Naive thymus-derived CD4-positive, alpha-beta T cell (primary cell): ENCODE measurements around the gene MICAL3. TPM values are rescaled to one million over a fixed set of nuclear protein-coding genes. Genes with fewer than 3 reads are reported as not detected.
A peak's percentile ranks its signal among the peaks of the same experiment; 100 is the strongest.

ENCODE experiments used
- ATAC-seq: fragments of 150-1000 bp; cut with Tn5 transposase; 2 replicates; pipeline ENCODE4 v1.10.0; 2021; ENCODE audit warnings: mild to moderate bottlenecking, moderate library complexity
- CTCF ChIA-PET: fragments of 350-600 bp; sonication (Branson Sonifier 250); formaldehyde crosslinking; loops from one replicate; lab custom pipeline; 2021; ENCODE audit warnings: antibody characterized with exemption; lab: Charles Lee
- POLR2A ChIA-PET: fragments of 350-600 bp; sonication (Branson Sonifier 250); formaldehyde crosslinking; loops from one replicate; lab custom pipeline; 2021; ENCODE audit warnings: antibody characterized with exemption, inconsistent platforms; lab: Charles Lee
- DNase-seq, 9 donors: peaks; one replicate each; pipeline versions ENCODE4 v3.0.0 to v3.0.0-alpha.2; 2020 to 2022; ENCODE audit warnings: mixed read lengths in 1 of 9
- H3K27ac ChIP-seq: one replicate; pipeline ENCODE4 v1.7.0; 2013; ENCODE audit warnings: mild to moderate bottlenecking, low read depth, low read length, moderate library complexity
- H3K27me3 ChIP-seq, 2 donors: one replicate each; pipeline ENCODE4 v1.7.0; 2013; ENCODE audit warnings: low read length in 2 of 2, mild to moderate bottlenecking in 2 of 2, moderate library complexity in 2 of 2; ENCODE audit not compliant: control insufficient read depth in 2 of 2, insufficient read depth in 2 of 2
- H3K36me3 ChIP-seq, 3 experiments: 1 replicate in 2 of 3; 2 replicates in 1 of 3; pipeline ENCODE4 v1.7.0; 2013; ENCODE audit warnings: low read length in 3 of 3, mild to moderate bottlenecking in 3 of 3, moderate library complexity in 1 of 3; ENCODE audit not compliant: insufficient read depth in 3 of 3, control insufficient read depth in 2 of 3
- H3K4me1 ChIP-seq, 2 donors: one replicate each; pipeline ENCODE4 v1.7.0; 2013; ENCODE audit warnings: low read length in 2 of 2, mild to moderate bottlenecking in 2 of 2, moderate library complexity in 1 of 2; ENCODE audit not compliant: control insufficient read depth in 2 of 2, insufficient read depth in 2 of 2
- H3K4me3 ChIP-seq: 2 replicates; pipeline ENCODE4 v1.7.0; 2013; ENCODE audit warnings: mild to moderate bottlenecking, low read length
- H3K9me3 ChIP-seq, 3 experiments: 1 replicate in 2 of 3; 2 replicates in 1 of 3; pipeline ENCODE4 v1.7.0; 2013; ENCODE audit warnings: low read length in 3 of 3; ENCODE audit not compliant: control insufficient read depth in 2 of 3
- H3K27ac Mint-ChIP-seq, 9 donors: one replicate each; pipeline ENCODE4 v1.8.0; 2020 to 2022; ENCODE audit warnings: mixed read lengths in 9 of 9, mild to moderate bottlenecking in 8 of 9, moderate library complexity in 5 of 9, inconsistent platforms in 2 of 9
- H3K27me3 Mint-ChIP-seq, 5 donors: one replicate each; pipeline ENCODE4 v1.8.0; 2021 to 2022; ENCODE audit warnings: mixed read lengths in 5 of 5, mild to moderate bottlenecking in 1 of 5
- H3K36me3 Mint-ChIP-seq, 5 donors: one replicate each; pipeline ENCODE4 v1.8.0; 2020 to 2022; ENCODE audit warnings: mixed read lengths in 5 of 5, mild to moderate bottlenecking in 3 of 5, inconsistent platforms in 1 of 5
- H3K4me1 Mint-ChIP-seq, 7 donors: one replicate each; pipeline ENCODE4 v1.8.0; 2020 to 2022; ENCODE audit warnings: mixed read lengths in 7 of 7, mild to moderate bottlenecking in 3 of 7, inconsistent platforms in 1 of 7
- H3K4me3 Mint-ChIP-seq, 10 donors: one replicate each; pipeline ENCODE4 v1.8.0; 2020 to 2022; ENCODE audit warnings: mild to moderate bottlenecking in 10 of 10, mixed read lengths in 10 of 10, moderate library complexity in 6 of 10, inconsistent platforms in 2 of 10
- H3K9me3 Mint-ChIP-seq, 11 donors: one replicate each; pipeline ENCODE4 v1.8.0; 2020 to 2022; ENCODE audit warnings: mixed read lengths in 11 of 11, mild to moderate bottlenecking in 4 of 11, inconsistent platforms in 1 of 11, moderate library complexity in 1 of 11
- intact Hi-C, 2 donors: fragments of 100-400 bp; cut with micrococcal nuclease; formaldehyde crosslinking; loops; one replicate each; pipeline ENCODE4 v1.15.1; 2023
- polyA plus RNA-seq, 2 donors: library from polyadenylated mRNA; unstranded; fragments of 300-500 nt; fragmentation: Illumina TruSeq; gene quantifications; one replicate each; pipeline ENCODE4 v1.2.3, GENCODE V29; 2021
- total RNA-seq, 6 experiments: library from RNA in 5 of 6; stranded (reverse) in 5 of 6; gene quantifications; 1 replicate in 5 of 6; 2 replicates in 1 of 6; pipeline ENCODE4 v1.2.3 and lab custom pipeline; 2021 to 2026

MICAL3 gene
- total and polyA plus RNA-seq, 7 experiments from 2014 or later = 0.28 to 43.9 (median 11.4) TPM

DNA sequence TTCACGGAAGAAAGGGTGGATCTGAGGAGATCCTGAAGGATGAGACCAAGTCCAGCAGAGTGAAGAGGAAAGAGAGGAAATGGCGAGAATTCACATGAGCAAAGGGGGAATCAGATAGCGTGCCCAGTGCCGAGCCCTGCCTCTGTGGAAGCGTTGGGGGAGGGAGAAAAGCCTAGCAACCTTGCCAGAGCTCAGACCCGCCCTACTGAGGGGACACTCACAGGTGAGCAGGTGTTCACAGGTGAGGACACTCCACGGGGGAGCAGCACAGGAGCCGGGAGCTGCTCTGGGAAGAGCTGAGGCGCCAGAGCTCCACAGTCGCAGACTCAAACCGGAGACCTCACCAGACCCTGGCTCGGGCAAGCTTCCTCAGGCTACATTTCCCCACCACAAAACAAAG is 56.2 kb downstream of the MICAL3 start:
- ChIA-PET POLR2A (no interaction called here), CTCF (no interaction called here)
- Histone ChIP-seq H3K9me3 (no peaks in the 10 kb centered on the region), H3K4me3 (no peak overlapping the region), H3K27ac (no peak overlapping the region), H3K36me3 (no peaks in the 10 kb centered on the region), H3K27me3 (no peaks in the 10 kb centered on the region), H3K4me1 (no peaks in the 10 kb centered on the region)
- Mint-ChIP-seq H3K36me3 (peaks cover 0 to 11% (median 0%) of the 10 kb centered on the region in 5 donors), H3K27ac (no peak overlapping the region), H3K9me3 (peaks cover 0 to 2% (median 0%) of the 10 kb centered on the region in 11 donors), H3K4me3 (no peak overlapping the region), H3K4me1 (peaks cover 0 to 12% (median 9%) of the 10 kb centered on the region in 7 donors), H3K27me3 (no peaks in the 10 kb centered on the region)
- ATAC-seq (no peak), DNase-seq (no peak)
- intact Hi-C loops = no loop called here

DNA sequence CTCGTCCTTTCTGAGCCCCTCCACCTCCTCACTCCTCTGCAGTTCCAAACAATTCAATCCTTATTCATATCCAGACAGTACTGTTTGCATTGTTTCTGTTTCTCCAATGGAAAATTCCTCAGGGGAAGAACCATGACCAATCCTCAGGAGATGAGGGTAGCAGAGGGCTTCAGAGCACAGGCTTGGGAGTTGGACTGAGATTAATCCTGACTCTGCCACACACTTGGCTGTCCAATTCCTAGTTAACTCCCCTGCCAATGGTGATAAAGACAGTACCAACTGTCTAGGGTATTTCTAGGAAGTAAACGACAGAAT is 58.0 kb downstream of the MICAL3 start:
- POLR2A ChIA-PET = no interaction called here

GRCh38 chr22:17965538-17966402 is 58.6 kb downstream of the MICAL3 start:
- H3K27ac Mint-ChIP-seq = peak overlapping the region in 1 of 9 donors; percentile 18
- CTCF ChIA-PET = no interaction called here
- Histone ChIP-seq H3K4me1 (no peaks in the 10 kb centered on the region), H3K27ac (no peak overlapping the region), H3K27me3 (no peaks in the 10 kb centered on the region), H3K4me3 (no peak overlapping the region), H3K36me3 (no peaks in the 10 kb centered on the region), H3K9me3 (no peaks in the 10 kb centered on the region)
- peaks cover 0 to 13% (median 0%) of the 10 kb centered on the region in 5 donors for H3K36me3 Mint-ChIP-seq
- POLR2A ChIA-PET = no interaction called here
- intact Hi-C loops = no loop called here
- H3K27me3 Mint-ChIP-seq = no peaks in the 10 kb centered on the region
- DNase-seq (no peak), ATAC-seq (no peak)
- H3K4me3 Mint-ChIP-seq = no peak overlapping the region
- peaks cover 0 to 2% (median 0%) of the 10 kb centered on the region in 11 donors for H3K9me3 Mint-ChIP-seq
- peaks cover 0 to 15% (median 9%) of the 10 kb centered on the region in 7 donors for H3K4me1 Mint-ChIP-seq

More for the DNA sequence above, 58.0 kb downstream of the MICAL3 start:
- Mint-ChIP-seq H3K36me3 (peaks cover 0 to 13% (median 0%) of the 10 kb centered on the region in 5 donors), H3K4me3 (no peak overlapping the region), H3K27me3 (no peaks in the 10 kb centered on the region), H3K4me1 (peaks cover 0 to 15% (median 10%) of the 10 kb centered on the region in 7 donors), H3K27ac (peak overlapping the region in 1 of 9 donors; percentile 18), H3K9me3 (peaks cover 0 to 2% (median 0%) of the 10 kb centered on the region in 11 donors)
- intact Hi-C loops = no loop called here
- Histone ChIP-seq H3K27ac (no peak overlapping the region), H3K4me1 (no peaks in the 10 kb centered on the region), H3K36me3 (no peaks in the 10 kb centered on the region), H3K4me3 (no peak overlapping the region), H3K9me3 (no peaks in the 10 kb centered on the region), H3K27me3 (no peaks in the 10 kb centered on the region)
- ATAC-seq (no peak), DNase-seq (no peak)
- CTCF ChIA-PET = no interaction called here

DNA sequence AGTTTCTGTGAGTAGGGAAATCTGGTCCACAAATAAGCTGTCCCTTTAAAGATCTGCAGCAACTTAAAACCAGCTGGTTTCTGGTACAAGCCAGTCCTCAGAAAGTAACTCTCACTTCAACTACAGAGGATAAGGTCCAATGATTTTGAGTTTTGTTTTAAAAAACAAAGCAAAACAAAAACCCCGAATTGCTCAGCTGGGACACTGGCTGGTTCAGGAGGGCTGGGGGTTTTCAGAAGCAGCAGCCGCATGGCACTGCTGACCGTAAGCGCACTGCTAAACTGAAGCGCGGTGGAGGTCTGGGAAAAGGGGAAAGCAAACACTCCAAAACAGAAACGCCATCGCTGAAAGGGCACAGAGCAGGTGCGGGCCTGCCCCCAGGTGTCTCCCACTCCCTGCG is 59.7 kb downstream of the MICAL3 start:
- H3K27ac ChIP-seq = no peak overlapping the region
- H3K27me3 ChIP-seq = no peaks in the 10 kb centered on the region
- Mint-ChIP-seq H3K9me3 (peaks cover 0 to 2% (median 0%) of the 10 kb centered on the region in 11 donors), H3K4me1 (peaks cover 0 to 22% (median 9%) of the 10 kb centered on the region in 7 donors), H3K27me3 (no peaks in the 10 kb centered on the region), H3K36me3 (peaks cover 0 to 12% (median 0%) of the 10 kb centered on the region in 5 donors), H3K4me3 (no peak overlapping the region), H3K27ac (no peak overlapping the region)
- no peaks in the 10 kb centered on the region for H3K36me3 ChIP-seq
- DNase-seq (no peak), ATAC-seq (no peak)
- H3K4me3 ChIP-seq = no peak overlapping the region
- no peaks in the 10 kb centered on the region for H3K4me1 ChIP-seq
- intact Hi-C loops = no loop called here
- POLR2A ChIA-PET = no interaction called here
- CTCF ChIA-PET = no interaction called here
- H3K9me3 ChIP-seq = no peaks in the 10 kb centered on the region

DNA sequence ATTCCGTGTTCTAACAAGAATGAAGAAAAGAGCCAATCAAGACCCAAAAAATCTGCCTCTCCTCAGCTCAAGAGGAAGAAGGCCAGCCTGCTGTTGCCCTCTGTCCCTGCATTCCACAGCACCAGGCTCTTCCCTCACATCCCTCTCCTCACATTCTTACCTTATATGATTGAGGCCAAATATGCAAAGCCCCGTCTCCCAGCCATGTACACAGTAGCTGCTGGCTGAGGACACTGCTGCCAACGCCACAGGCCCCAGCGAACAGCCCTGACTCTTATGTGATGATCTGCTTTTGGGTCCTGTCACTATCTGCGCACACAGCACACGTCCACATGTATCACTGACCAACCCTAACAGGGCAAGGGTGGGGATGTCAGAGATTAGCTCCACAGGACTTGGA is 60.2 kb downstream of the MICAL3 start:
- no peaks in the 10 kb centered on the region for H3K27me3 ChIP-seq
- no peak overlapping the region for H3K27ac ChIP-seq
- H3K4me1 ChIP-seq = no peaks in the 10 kb centered on the region
- H3K27ac Mint-ChIP-seq = no peak overlapping the region
- H3K4me3 ChIP-seq = no peak overlapping the region
- H3K4me1 Mint-ChIP-seq = peaks cover 0 to 22% (median 7%) of the 10 kb centered on the region in 7 donors
- no peaks in the 10 kb centered on the region for H3K9me3 ChIP-seq
- peaks cover 0 to 2% (median 0%) of the 10 kb centered on the region in 11 donors for H3K9me3 Mint-ChIP-seq
- H3K4me3 Mint-ChIP-seq = no peak overlapping the region
- no peak for DNase-seq
- no peaks in the 10 kb centered on the region for H3K27me3 Mint-ChIP-seq
- ChIA-PET POLR2A (no interaction called here), CTCF (no interaction called here)
- H3K36me3 ChIP-seq = no peaks in the 10 kb centered on the region
- no peak for ATAC-seq
- intact Hi-C loops = no loop called here
- H3K36me3 Mint-ChIP-seq = peaks cover 0 to 8% (median 0%) of the 10 kb centered on the region in 5 donors

- Histone ChIP-seq H3K4me1 (no peaks in the 10 kb centered on the region), H3K27me3 (no peaks in the 10 kb centered on the region), H3K9me3 (no peaks in the 10 kb centered on the region), H3K4me3 (no peak overlapping the region), H3K36me3 (no peaks in the 10 kb centered on the region), H3K27ac (no peak overlapping the region)
- H3K4me1 Mint-ChIP-seq = peaks cover 0 to 22% (median 8%) of the 10 kb centered on the region in 7 donors
- H3K4me3 Mint-ChIP-seq = no peak overlapping the region
- peaks cover 0 to 8% (median 0%) of the 10 kb centered on the region in 5 donors for H3K36me3 Mint-ChIP-seq
- H3K27ac Mint-ChIP-seq = no peak overlapping the region
- intact Hi-C loops = no loop called here
- H3K27me3 Mint-ChIP-seq = no peaks in the 10 kb centered on the region
- ChIA-PET CTCF (no interaction called here), POLR2A (no interaction called here)
- H3K9me3 Mint-ChIP-seq = peaks cover 0 to 1% (median 0%) of the 10 kb centered on the region in 11 donors
- DNase-seq (no peak), ATAC-seq (no peak)
Measured at GRCh38 chr22:17963015-17963414, 61.3 kb downstream of the MICAL3 start.

- DNase-seq (no peak), ATAC-seq (no peak)
- intact Hi-C loops = no loop called here
- Histone ChIP-seq H3K27me3 (no peaks in the 10 kb centered on the region), H3K27ac (no peak overlapping the region), H3K4me3 (no peak overlapping the region), H3K9me3 (no peaks in the 10 kb centered on the region), H3K4me1 (no peaks in the 10 kb centered on the region), H3K36me3 (no peaks in the 10 kb centered on the region)
- Mint-ChIP-seq H3K36me3 (peaks cover 0 to 9% (median 0%) of the 10 kb centered on the region in 5 donors), H3K9me3 (no peaks in the 10 kb centered on the region), H3K4me1 (peaks cover 0 to 22% (median 9%) of the 10 kb centered on the region in 7 donors), H3K27ac (no peak overlapping the region), H3K27me3 (no peaks in the 10 kb centered on the region), H3K4me3 (peak overlapping the region in 1 of 10 donors; percentile 42)
- CTCF ChIA-PET = no interaction called here
- POLR2A ChIA-PET = no interaction called here
Measured at GRCh38 chr22:17962168-17962567, 62.2 kb downstream of the MICAL3 start.
